Brain microvascular endothelial cell (primary cell): Measurements from ENCODE around the gene COLEC11.
"Not testable (repeated sequence)": the region's sequence is repeated elsewhere in the genome, so short reads cannot be mapped to it uniquely, and the experiment has no call there.

ENCODE experiments used
- DNase-seq: peaks from one replicate; pipeline ENCODE4 v3.0.0-alpha.2; 2020
- H3K27ac ChIP-seq: fragments of 250-450 bp; sonication (Bioruptor Pico); 2 replicates; pipeline ENCODE4 v1.5.1; 2020; ENCODE audit warnings: mild to moderate bottlenecking, moderate library complexity
- H3K27me3 ChIP-seq: fragments of 250-450 bp; sonication (Bioruptor Pico); replicated peaks from 2 replicates; pipeline ENCODE4 v1.5.1; 2020; ENCODE audit warnings: mild to moderate bottlenecking
- H3K36me3 ChIP-seq: fragments of 250-450 bp; sonication (Bioruptor Pico); replicated peaks from 2 replicates; pipeline ENCODE4 v1.5.1; 2020; ENCODE audit warnings: mild to moderate bottlenecking
- H3K4me3 ChIP-seq: 2 replicates; pipeline ENCODE4 v1.5.1; 2011; ENCODE audit warnings: low read depth, mild to moderate bottlenecking, control low read depth, low read length, moderate library complexity
- in situ Hi-C: cut with HindIII; loops from 2 replicates; pipeline ENCODE4 v1.10.0; 2017; ENCODE audit warnings: low sequenced_read_pairs, low pct_ligation_motif_present
- TF ChIP-seq, protein P1 (sequence below): IDR thresholded peaks from 2 replicates; pipeline ENCODE4 v1.5.1; 2011; ENCODE audit warnings: low read depth, mild to moderate bottlenecking, moderate library complexity, low read length, control low read depth, inconsistent platforms; ENCODE audit errors: missing control alignments

COLEC11 gene

GRCh38 chr2:3572620-3573019 lies 22.3 kb upstream of the COLEC11 start:
- no peaks in the 10 kb centered on the region for H3K27me3 ChIP-seq

DNA sequence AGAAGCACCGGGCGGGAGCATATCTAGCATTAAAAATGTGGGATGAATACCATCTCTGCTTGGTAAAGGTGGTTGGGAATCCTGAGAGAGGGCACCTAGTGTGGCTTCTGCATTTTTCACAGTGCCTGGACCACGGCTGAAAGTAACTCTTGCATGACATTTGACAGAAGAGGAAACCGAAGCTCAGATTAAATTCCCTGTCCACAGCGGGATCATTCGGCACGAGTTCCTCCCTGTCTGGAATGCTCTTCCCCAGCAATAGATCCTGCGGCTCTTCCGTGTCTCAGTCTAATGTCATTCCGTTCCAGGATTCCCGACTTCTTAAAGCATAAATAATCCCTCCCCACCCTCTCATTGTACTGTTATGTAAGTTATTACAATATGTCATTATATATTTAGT lies 20.8 kb upstream of the COLEC11 start:
- H3K4me3 ChIP-seq: no peak overlapping the region
- in situ Hi-C loops: no loop called here
- no peak overlapping the region for H3K27ac ChIP-seq
- DNase-seq: no peak
- no peaks in the 10 kb centered on the region for H3K27me3 ChIP-seq
- TF ChIP-seq, protein P1, sequence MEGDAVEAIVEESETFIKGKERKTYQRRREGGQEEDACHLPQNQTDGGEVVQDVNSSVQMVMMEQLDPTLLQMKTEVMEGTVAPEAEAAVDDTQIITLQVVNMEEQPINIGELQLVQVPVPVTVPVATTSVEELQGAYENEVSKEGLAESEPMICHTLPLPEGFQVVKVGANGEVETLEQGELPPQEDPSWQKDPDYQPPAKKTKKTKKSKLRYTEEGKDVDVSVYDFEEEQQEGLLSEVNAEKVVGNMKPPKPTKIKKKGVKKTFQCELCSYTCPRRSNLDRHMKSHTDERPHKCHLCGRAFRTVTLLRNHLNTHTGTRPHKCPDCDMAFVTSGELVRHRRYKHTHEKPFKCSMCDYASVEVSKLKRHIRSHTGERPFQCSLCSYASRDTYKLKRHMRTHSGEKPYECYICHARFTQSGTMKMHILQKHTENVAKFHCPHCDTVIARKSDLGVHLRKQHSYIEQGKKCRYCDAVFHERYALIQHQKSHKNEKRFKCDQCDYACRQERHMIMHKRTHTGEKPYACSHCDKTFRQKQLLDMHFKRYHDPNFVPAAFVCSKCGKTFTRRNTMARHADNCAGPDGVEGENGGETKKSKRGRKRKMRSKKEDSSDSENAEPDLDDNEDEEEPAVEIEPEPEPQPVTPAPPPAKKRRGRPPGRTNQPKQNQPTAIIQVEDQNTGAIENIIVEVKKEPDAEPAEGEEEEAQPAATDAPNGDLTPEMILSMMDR: no peak
- H3K36me3 ChIP-seq: peaks cover 25% of the 10 kb centered on the region

More at GRCh38 chr2:3572620-3573019, 22.3 kb upstream of the COLEC11 start:
- no peak for DNase-seq
- peaks cover 11% of the 10 kb centered on the region for H3K36me3 ChIP-seq
- in situ Hi-C loops: no loop called here
- TF ChIP-seq, protein P1: no peak
- H3K27ac ChIP-seq: no peak overlapping the region
- no peak overlapping the region for H3K4me3 ChIP-seq

DNA sequence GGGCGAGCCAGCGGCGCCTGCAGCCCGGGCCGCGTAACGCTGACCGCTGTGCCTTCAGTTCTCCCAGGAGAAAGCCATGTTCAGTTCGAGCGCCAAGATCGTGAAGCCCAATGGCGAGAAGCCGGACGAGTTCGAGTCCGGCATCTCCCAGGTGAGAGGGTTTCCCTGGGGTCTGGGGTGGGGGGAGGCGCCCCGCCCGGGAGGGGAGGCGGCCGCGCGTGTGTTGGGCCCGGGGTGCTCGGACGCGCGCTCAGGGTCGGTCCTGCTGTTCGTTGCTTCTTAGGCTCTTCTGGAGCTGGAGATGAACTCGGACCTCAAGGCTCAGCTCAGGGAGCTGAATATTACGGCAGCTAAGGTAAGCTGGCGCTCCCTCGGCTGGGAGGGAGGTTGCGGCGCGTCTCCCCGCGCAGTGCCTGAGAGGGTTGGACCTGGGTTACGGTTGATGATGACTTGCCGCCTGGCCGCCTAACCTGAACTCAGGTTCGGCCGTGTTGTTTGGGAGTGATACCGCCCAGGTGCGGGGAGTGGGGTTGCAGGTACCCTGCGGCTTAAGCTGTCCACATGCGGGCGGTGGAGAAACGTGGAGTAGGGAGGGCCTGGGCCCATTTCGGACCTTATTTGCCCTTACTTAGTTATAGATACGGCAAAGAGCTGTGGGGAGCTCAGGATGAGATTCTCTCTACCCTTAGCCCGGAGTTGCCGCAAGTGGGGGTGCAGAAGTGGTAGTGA lies 19.2 kb upstream of the COLEC11 start:
- no peak for DNase-seq
- peak overlapping the region; percentile 94 for H3K4me3 ChIP-seq
- in situ Hi-C loops: no loop called here

DNA sequence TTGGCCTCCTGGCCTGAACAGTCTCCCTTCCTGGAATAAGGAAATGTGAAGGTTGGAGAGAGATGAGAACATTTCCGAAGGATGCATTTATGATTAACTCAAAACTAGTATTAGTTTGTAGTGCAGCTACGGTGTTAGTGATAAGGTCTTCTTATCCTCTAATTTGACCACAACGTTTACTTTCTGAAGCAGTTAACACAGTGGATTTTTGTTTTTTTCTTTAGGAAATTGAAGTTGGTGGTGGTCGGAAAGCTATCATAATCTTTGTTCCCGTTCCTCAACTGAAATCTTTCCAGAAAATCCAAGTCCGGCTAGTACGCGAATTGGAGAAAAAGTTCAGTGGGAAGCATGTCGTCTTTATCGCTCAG lies 18.7 kb upstream of the COLEC11 start:
- peak overlapping the region; percentile 94 for H3K4me3 ChIP-seq
- in situ Hi-C loops, DNase-seq: not testable (repeated sequence)

More for the DNA sequence above, 19.2 kb upstream of the COLEC11 start:
- Histone ChIP-seq H3K27ac (peak overlapping the region; percentile 74), H3K36me3 (peaks cover 40% of the 10 kb centered on the region), H3K27me3 (no peaks in the 10 kb centered on the region)
- TF ChIP-seq, protein P1: no peak

GRCh38 chr2:3578987-3579386 lies 15.9 kb upstream of the COLEC11 start:
- Histone ChIP-seq H3K4me3 (no peak overlapping the region), H3K27me3 (no peaks in the 10 kb centered on the region), H3K36me3 (peaks cover 56% of the 10 kb centered on the region), H3K27ac (no peak overlapping the region)
- TF ChIP-seq, protein P1: no peak
- DNase-seq: no peak
- in situ Hi-C loops: no loop called here

More for the DNA sequence above, 18.7 kb upstream of the COLEC11 start:
- H3K27me3 ChIP-seq: not testable (repeated sequence)
- Histone ChIP-seq H3K36me3 (peaks cover 46% of the 10 kb centered on the region), H3K27ac (peak overlapping the region; percentile 74)

GRCh38 chr2:3580449-3580848 lies 14.5 kb upstream of the COLEC11 start:
- no peak for DNase-seq
- Histone ChIP-seq H3K27ac (no peak overlapping the region), H3K27me3 (no peaks in the 10 kb centered on the region), H3K4me3 (no peak overlapping the region), H3K36me3 (peaks cover 56% of the 10 kb centered on the region)
- in situ Hi-C loops: no loop called here
- TF ChIP-seq, protein P1: no peak
